T1000 (cell line): ENCODE data around the gene GPHN.

ENCODE experiments used
- DNase-seq: peaks from one replicate; lab custom pipeline; 2025; ENCODE audit warnings: mixed read lengths; lab: John Stamatoyannopoulos, UW

GPHN gene

DNA sequence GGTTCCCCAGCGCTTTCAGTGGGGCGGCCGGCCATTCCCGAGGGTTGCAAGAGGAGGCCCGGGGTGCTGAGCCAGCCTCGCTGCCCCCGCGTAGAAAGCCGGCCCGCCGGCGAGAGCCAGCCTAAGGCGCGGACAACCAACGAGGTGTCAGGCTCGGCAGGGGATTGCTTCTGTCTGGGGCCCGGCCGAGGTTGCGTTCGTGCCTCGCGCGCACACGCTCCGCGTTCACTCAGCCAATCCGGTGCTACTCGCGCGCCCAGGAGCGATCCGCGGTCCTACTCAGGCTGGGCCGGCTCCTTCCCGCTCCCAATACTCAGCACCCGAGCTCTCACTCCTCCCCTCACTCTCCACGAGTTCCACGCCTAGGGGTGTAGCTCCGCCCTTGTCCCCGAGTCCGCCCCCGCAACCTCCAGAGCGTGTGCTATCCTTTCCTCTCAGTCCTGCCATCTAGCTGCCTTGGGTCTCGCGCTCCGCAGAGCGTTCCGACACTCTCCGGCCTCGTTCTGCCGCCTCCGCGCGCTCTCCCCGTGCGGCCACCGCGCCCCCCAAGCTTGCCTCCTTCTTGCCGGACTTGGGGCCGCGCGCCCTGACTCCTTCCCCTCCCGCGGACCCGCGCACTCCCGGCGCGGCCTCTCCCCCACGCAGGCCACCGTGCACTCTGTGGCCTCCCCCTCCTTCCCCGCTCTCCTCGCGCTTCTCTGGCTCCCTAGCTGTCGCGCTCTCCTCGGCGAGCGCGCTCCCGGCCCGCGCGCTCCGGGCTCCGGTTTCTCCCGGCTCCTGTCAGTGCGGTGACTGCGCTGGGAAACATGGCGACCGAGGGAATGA is at the start of gene GPHN:
Gene GPHN (plus strand): TSS at position 426 of the 825 bp plus-strand sequence.
- peak; percentile 93 for DNase-seq

DNA sequence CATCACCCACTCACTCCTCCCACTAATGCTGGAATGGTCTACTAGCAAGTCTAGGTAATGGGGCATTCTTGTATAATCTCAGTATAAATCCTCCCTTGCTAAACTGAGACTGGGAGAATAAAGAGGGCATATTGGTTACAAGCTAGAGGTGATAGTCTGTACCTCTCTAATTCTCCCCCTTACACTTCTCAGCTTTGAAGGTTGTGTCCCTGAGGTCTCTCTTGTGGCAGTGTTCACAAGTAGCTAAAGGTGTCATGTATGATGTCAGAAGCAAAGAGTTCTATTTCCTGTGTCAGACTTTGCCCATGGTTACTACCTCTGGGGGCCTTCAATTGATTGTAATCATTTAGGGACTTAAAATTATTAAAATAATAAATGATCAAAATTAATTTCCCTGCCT is 48.3 kb upstream of the GPHN start:
- DNase-seq, result no peak

DNA sequence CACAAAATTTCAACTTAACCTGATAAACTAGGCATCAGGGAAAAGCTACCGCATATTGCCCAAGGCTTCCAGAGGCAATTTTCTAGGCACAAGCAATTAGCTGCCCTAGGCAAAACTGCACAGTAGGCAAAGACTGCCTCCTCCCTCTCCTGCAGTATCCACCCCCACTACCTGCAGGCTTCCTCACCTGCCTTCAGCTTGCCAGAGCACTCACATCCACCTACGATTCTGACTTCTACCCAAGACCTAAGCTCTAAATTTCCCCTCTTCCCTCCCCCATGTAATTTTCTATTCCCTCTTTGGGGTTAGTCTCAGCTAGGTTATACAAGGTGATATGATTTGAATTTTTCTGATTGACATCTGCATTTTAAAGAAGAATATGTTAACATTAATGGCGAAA is 43.7 kb upstream of the GPHN start:
- DNase-seq, result no peak

DNA sequence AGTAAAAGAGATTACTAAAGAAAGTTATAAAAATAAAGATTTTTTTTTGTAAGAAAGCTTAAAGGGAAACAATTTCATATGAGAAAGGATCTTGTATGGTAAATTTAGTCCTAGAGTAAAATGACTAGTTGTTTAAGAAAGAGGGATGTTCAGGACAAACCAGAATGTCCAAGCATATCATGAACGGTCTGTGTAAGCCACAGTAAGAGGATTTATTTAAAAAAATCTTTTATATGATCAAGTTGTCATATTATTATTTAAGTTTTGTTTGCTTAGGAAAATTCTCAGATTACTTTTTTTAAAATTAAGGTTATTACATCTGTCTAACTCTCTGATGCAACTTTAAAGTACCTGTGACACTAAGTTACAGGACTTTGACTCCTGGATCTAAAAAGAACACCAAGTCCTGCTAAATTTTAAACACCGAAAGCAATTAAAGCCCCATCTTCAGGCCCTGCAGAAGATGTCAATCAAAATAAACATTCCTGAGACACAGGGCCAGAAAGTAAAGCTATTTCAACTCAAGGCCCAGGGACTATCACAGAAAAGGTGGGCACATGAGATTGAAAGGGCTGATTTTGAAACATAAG is 39.1 kb upstream of the GPHN start:
- no peak for DNase-seq

DNA sequence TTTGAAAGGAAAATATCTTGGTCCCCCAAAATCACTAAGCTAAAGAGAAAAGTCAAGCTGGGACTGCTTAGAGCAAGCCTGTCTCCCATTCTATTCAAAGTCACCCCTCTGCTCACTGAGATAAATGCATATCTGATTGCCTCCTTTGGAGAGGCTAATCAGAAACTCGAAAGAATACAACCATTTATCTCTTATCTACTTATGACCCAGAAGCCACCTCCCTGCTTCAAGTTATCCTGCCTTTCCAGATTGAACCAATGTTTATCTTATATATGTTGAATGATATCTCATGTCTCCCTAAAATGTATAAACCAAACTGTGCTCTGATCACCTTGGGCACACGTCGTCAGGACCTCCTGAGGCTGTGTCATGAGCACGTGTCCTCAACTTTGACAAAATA is 36.4 kb upstream of the GPHN start:
- no peak for DNase-seq

DNA sequence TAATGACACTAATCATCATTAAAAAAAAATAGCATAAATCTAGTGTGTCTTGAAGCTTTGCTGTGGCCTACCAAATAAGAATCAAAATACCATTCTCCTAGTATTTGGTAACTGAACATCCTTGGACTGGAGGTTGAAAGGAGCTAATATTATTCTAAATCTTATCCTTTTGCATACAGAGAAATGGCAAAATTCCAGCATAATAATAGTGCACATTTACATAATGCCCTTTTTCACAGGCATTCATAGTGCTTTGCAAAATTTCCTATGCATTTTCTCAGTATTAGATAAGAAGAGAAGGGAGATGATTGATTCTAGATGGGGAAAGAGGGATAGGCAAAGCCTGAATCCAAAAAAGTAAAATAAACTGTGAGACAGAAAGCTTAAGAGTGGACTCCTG is 35.7 kb upstream of the GPHN start:
- DNase-seq, result no peak

DNA sequence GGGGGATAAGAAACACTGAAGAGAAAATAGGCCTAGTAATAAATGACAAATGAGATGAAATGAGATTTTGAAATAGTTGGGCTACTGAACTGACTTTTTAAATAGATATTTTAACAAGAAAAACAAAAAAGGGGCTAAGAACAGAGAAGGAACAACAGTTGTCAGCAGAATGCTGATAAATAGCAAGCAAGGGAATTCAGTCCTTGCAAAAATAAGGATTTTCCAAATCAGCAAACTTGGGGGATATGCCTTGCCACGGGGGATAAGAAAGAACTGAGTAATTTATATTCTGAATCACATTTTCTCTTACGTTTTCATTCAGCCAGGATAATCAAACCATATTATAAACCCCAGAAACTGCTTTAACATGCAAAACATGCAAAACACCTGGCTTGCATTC is 34.7 kb upstream of the GPHN start:
- DNase-seq, result no peak

DNA sequence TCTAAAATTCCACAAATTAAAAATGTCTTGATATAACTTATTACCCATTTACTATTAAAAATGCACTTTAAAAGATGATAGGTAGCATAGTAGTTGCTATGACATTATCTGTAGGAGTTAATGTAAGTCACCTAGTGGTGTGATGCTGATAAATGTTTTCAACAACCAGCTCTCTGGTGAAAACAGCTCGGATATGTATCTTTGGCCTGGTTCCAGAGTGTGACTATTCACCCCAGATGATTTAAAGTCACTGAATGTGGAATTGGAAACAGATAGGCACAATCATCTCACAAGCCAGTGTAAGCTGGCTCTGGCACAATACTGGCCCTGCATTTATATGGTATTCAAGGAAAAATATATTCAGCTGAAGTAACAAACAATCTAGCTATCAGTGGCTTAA is 31.0 kb upstream of the GPHN start:
- DNase-seq, result no peak

DNA sequence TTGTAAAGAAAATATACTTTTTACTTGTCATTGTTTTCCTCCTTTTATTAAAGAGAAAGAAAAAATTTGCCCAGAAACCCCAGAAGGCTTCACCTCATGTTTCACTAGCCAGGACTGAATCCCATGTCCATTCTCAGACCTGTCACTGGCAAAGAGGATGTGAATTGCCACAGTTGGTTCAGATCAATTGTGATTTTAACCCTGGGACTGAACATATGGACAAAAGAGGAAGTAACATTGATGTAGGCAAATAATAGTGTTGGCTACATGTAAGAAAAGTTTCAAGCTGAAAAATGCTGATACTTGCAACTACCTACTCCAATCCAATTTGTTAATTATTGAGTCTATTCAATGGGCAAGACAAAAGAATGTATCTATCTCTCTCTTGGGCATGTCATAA is 30.4 kb upstream of the GPHN start:
- DNase-seq, result no peak

DNA sequence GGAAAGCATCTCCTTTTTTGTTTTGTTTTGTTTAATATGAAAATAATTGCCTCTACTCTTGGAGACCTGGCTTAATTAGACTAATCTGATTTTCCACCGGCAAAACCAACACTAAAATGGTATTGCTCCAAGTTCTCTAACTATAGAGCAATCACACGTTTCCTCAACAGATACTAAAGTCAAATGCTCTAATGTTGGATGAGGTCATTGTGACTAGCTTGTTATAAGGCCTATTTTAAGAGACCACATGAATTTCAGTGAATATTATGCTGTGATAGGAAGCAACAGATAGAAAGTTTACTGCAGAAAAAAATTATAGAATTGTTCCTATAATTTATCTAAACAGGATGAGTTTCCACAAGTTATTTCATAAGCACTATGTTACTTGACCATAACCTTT is 25.1 kb upstream of the GPHN start:
- DNase-seq, result no peak

DNA sequence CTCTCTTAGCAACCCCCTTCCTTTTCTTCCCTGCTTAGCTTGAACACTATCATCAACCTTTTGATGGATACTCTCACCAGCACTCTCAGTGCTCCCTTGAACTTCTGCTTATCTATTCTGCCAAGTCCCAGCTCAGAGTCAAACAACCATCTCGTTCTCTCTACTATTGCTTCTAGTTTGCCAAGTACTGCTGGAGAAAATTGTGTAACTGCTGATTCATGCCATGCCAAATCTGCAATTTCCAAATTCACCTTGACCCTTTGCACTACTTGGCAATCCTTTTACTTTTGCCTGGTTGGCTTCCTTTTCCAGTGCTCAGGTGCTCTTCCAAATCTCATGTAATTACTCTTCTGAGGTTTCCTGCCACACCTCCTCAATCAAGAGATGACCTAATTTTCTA is 24.6 kb upstream of the GPHN start:
- no peak for DNase-seq

DNA sequence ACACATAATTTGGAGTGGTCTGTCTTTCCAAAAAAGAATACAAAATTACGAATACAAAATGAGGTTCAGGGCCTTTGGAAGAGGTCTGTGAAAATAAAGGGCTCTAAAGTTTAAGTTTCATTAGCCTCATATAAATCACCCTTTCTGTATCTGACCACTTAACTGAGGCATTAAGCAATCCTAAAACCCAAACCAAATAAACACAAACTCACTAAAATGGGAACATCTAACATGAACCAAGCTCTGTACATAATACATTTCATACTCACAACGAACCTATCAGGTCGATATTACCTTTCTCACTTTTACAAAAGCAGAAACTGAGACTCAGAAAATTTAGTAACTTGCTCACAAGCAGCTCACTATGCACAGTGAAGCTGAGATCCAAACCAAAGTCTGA is 22.9 kb upstream of the GPHN start:
- no peak for DNase-seq

DNA sequence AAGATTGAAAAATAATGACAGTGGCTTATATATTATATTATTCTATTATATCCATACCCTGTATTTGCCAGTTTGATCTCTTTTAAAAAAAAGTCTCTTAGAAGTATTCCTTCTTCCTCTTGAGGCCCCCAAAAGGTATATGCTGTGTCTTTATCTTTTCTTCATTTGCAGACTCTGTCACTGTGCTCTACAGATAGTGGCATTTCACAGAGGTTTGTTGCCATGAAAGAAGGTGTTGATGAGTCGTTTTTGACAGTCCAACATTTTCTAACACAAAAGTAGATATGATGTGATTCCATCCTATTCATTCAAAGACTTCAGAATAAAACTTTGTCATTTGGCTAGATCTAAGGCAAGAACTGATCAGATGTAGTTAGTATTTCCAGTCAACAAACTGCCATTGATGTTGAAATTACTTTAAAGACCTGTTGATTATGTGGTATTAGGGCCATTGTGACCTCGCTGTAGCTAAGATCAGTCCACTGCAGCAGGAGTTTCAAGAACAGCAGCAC is 22.0 kb upstream of the GPHN start, which contains the start of gene CCDC196:
Gene CCDC196 (plus strand): TSS at position 462 of the 512 bp plus-strand sequence. CDS start 132 bp downstream, outside the sequence.
- DNase-seq, result no peak

DNA sequence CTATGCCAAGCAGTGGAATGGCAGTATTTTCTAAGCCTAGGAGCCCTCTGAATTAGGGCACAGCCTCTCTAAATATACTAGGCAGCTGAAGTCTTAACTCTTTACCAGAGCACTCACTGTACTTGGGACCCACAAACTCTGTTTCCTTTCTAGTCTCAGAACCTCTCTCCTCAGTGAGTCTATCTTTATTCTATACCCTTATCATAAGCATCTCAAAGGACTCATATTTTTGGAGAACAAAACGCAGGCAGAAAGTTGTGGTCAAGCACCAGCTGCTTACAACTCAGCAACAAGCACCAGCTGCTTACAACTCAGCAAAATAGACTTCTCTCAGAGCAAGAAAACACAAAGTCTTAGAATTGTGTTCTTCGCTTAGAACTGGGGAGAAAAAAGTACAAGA is 20.8 kb upstream of the GPHN start:
- DNase-seq, result no peak

DNA sequence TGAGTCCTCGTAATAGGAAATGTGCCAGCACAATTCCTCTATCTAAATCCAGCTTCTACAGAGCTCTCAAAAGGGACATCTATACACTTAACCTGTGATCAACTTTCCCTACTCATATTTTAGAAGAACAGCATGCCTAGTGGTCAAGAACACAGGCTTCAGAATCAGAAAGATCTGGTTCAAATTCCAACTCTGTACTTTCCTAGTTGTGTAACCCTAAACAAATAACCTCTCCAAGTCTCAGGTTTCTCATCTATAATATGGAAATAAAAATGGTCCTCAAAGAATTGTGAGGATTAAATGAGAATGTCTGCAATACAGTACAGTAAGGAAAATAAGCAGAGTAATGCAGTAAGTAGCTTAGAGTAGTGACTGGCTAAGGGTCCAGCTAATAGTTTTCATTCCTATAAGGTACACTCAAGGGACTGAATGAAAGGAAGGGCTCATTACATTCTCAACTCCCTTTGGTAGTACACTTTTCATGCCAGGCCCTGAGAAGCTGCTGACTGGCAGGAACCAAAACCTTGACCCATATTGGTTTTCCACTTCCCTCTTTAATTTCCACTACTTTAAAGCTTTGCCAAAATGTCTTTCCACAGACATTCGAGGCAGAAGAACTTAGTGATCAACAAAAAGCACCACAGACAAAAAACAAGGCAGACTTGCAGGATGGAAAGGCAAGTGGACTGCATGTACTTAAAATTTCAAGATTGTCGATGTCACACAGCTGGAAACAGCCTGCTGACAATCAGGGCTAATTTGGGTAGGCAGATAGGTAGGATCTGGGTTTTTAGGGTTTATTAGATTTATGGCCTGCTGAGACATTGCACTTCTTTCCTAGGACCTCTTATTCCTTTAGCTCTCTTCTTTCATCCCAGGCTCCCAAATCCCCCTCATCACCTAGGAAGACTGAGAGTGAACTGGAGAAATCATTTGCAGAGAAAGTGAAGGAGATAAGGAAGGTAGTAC is 17.5 kb upstream of the GPHN start:
- DNase-seq, result no peak

DNA sequence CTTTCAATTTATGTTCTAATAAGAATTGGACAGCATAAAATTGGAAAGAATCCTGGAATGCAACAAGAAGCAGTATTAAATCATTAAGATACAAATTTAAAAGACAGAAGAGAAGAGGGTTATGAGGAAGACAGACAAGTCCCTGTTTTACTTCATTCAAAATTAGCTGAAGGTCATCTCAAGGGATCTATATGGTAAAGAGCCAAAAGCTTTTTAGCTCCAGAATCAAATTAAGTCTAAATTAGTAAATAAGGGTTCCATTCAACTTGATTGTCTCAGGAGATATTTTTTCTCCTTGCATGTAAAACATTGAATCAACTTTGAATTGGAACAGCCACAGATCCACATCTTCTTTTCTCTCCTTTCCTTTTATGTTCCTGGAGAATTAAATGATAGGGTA is 14.2 kb upstream of the GPHN start:
- no peak for DNase-seq

DNA sequence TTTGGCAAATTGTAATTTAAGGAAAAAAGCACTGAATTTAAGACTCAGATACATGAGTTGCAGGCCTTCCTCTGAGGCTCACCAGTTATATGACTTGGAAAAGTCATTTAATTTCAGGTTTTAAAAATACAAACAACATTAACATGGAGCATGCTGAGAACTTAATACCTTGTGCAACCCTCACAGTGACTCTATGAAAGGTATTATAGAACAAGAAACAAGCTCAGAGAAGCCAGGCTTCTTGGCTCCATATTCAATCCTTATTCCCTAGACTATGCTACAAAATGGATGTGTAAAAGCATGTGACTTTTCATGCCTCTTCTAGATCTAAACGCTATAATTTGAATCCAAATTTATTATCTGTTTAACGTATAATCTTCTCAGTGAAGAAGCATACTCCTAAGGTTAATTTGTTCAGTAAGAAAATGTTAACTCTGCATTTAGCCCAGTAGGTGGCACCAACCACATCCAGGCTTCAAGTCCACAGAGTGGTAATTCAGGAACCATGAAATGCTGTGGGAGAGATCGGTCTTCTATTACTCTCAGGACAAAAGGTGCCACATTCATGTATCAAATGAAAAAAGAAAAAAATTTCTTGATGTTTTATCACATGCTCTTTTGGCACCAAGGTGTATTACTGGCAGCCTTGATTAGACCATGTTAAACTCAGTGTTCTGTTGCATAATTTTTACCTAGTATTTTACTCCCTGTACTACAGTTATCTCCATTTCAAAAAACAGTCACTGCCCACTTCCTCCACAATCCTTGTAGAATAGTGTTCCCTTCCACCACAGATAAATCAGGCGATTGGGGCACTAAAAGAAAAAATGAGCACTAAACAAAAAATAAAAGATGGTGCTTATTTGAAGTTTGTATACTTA is 12.5 kb upstream of the GPHN start:
- no peak for DNase-seq

DNA sequence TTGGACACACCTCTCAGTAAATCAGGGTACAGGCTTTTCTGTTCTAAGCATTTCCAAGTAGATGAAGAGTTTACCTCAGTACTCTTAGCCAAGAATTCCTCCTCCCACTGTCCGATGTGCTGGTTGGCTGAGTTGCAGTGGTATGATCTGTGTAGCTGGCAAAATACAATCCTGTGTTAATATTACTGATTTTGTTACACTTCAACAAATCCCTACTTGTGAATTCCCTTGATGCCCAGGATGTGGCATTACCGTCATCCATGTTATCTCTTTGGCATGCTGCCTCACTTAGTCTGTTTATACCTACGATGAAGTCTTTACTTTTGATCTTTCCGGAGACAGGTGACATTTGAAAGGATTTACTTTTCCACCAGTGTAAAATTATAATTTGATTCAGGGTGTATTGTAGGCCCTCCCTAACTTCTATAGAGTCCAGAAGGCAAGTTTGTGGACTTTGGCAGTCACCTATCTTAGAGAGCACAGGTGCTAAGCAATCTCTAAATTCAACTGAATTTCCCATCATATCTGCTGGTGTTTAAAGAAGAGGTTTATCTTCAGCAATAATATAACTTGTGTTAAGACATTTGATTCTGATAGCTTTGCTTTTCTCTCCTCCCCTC is 11.6 kb upstream of the GPHN start:
- DNase-seq, result no peak

DNA sequence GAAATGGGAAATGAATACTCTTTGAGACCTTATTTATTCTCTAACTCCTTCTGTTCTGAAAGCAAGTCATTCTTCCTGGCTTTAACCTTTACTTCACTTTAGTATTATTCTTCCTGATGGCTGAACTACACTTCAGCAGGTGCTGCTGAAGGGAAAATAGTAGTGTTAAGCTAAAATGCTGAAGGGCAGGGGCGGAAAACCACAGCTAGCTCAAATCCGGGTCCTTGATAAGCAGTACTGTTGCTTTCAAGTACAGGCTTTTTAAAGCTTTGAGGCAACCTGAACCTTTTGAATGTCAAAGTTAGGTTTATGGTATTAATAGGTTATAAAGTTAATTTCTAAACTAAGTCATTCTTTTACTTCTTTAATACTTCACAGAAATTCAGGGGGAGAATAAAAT is 11.0 kb upstream of the GPHN start:
- no peak for DNase-seq

DNA sequence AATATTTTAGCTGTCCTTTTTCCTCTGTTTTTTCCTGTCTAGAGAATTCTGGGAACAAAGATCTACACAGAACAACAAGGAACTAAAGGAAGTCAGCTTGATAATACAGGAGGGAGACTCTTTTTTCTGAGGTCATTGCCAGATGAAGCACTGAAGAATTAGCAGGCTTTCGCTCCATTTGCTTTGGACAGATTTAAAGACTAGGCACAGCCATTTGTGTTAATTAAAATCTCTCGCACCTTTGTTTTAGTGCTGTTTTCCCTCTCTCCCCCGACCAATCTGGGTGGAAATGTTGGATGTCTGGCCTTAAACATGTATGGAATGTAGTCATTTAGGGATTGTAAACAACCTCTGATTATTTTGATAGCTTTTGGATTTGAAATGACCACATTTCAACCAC is 9.6 kb upstream of the GPHN start:
- DNase-seq, result no peak

DNA sequence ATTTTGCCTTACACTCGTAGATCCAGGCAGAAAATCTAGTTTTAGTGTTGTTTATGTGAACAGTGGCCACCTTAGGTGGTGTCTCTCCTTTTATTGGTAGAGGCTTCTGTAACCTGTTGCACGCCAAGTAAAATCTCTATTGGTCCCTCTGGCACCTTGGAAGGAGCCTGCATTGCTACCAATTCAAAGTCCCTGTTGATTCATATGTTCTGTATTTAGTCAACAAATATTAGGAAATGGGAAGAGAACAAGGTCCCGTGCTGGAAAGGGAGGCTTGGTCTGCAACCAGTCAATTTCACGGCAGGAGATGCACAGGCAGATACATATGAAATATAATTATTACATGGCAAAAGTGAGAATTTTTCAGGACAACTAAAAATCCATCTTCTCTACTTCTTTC is 6.4 kb upstream of the GPHN start:
- DNase-seq, result no peak
